Ovary (tissue), 9 donors: Measurements from ENCODE around the gene PLEKHA7. TPM values are rescaled to one million over a fixed set of nuclear protein-coding genes. Genes with fewer than 3 reads are reported as not detected.
A peak's percentile ranks its signal among the peaks of the same experiment; 100 is the strongest.

ENCODE experiments used
- DNase-seq, 5 donors: peaks; one replicate each; pipeline ENCODE4 v3.0.0-alpha.2; 2019 to 2020
- H3K27ac ChIP-seq, 2 donors: fragments of 200-600 bp; one replicate each; pipeline versions ENCODE4 v1.5.1 to v1.8.0; 2019 to 2022
- H3K27me3 ChIP-seq: fragments of 200-600 bp; one replicate; pipeline ENCODE4 v1.8.0; 2022
- H3K36me3 ChIP-seq: fragments of 200-600 bp; sonication (generic); one replicate; pipeline ENCODE4 v1.5.1; 2019
- H3K4me1 ChIP-seq: one replicate; pipeline ENCODE4 v1.8.1; 2013; ENCODE audit warnings: mild to moderate bottlenecking, moderate library complexity; ENCODE audit not compliant: insufficient read depth
- H3K4me3 ChIP-seq: fragments of 200-600 bp; sonication (generic); one replicate; pipeline ENCODE4 v1.5.1; 2017
- H3K9me3 ChIP-seq, 2 donors: fragments of 200-600 bp in 1 of 2; sonication (generic) in 1 of 2; one replicate each; pipeline versions ENCODE4 v1.5.1 to v1.8.1; 2013 to 2019; ENCODE audit warnings: mild to moderate bottlenecking in 1 of 2, moderate library complexity in 1 of 2
- EP300 ChIP-seq: sonication (generic); formaldehyde crosslinking; IDR thresholded peaks from one replicate; pipeline ENCODE4 v1.6.1; 2017; ENCODE audit warnings: antibody characterized with exemption
- POLR2A ChIP-seq: fragments of 450-650 bp; IDR thresholded peaks from one replicate; pipeline ENCODE4 v1.6.1; 2017; ENCODE audit warnings: antibody characterized with exemption, mild to moderate bottlenecking, moderate library complexity
- WGBS, 3 donors: extraction: QIAGEN DNeasy Blood & Tissue Kit in 1 of 3; methylation state at CpG; one replicate each; pipeline versions ENCODE4 v1.1.5 to v1.1.7; 2013 to 2017; 5-methylcytosine and 5-hydroxymethylcytosine counted together
- intact Hi-C, 4 donors: fragments of 100-400 bp; cut with DNase I; formaldehyde crosslinking; loops; one replicate each; pipeline versions ENCODE4 v1.11.0 to v1.15.1; 2022 to 2023
- polyA plus RNA-seq, 2 donors: library from polyadenylated mRNA; stranded (reverse); fragments of 200-250 nt in 1 of 2; fragments of 350-450 nt in 1 of 2; fragmentation: Illumina TruSeq in 1 of 2; extraction: RNeasy Lipid Tissue Mini Kit (QIAGEN cat#74804) in 1 of 2; gene quantifications; one replicate each; pipeline ENCODE4 v1.2.3, GENCODE V29; 2013 to 2014
- total RNA-seq, 7 donors: library from RNA; depleted of rRNA in 2 of 7; stranded (reverse); fragments of >200 nt in 2 of 7; fragmentation: NEBNext Ultra II Directional in 3 of 7; extraction: Animal tissue kit (Norgen Biotek cat#: 25700) in 3 of 7; gene quantifications; one replicate each; pipeline versions ENCODE4 v1.1.0 to v1.2.4, GENCODE V29; 2016 to 2023
- TF ChIP-seq, protein P1 (sequence below), 3 donors: fragments of 450-650 bp in 2 of 3; fragments of 200-600 bp in 1 of 3; IDR thresholded peaks; one replicate each; pipeline versions ENCODE4 v1.5.1 to v1.8.0; 2016 to 2022; ENCODE audit warnings: antibody characterized with exemption in 3 of 3, mild to moderate bottlenecking in 1 of 3
- donor health status: DM: no; HTN: no; CAD: no; lungs with moderate emphysema.
- donor health status: DM: no; HTN: no; CAD: no.
- donor health status: Bipolar disorder and iron deficiency.
- donor health status: DM: yes; HTN: yes; CAD: no.
- donor health status: DM: no; HTN: no; CAD: no.
- donor health status: DM: yes; HTN: yes; CAD: no.

Gene PLEKHA7
- total and polyA plus RNA-seq, 9 donors: 9.6 to 29.5 (median 15.9) TPM

GRCh38 chr11:17013548-17014320, 480 bp downstream of the PLEKHA7 start:
- H3K27ac ChIP-seq: peak overlapping the region in 1 of 2 donors; percentile 20
- H3K9me3 ChIP-seq: no peaks in the 10 kb centered on the region
- H3K4me1 ChIP-seq: peaks cover 2% of the 10 kb centered on the region
- intact Hi-C loops: loop anchor here in 1 of 4 donors (10.0 kb wide), 1 partner anchor 51 kb away; no protein-coding TSS in a partner anchor
- TF ChIP-seq EP300 (no peak), POLR2A (no peak)
- TF ChIP-seq, protein P1, sequence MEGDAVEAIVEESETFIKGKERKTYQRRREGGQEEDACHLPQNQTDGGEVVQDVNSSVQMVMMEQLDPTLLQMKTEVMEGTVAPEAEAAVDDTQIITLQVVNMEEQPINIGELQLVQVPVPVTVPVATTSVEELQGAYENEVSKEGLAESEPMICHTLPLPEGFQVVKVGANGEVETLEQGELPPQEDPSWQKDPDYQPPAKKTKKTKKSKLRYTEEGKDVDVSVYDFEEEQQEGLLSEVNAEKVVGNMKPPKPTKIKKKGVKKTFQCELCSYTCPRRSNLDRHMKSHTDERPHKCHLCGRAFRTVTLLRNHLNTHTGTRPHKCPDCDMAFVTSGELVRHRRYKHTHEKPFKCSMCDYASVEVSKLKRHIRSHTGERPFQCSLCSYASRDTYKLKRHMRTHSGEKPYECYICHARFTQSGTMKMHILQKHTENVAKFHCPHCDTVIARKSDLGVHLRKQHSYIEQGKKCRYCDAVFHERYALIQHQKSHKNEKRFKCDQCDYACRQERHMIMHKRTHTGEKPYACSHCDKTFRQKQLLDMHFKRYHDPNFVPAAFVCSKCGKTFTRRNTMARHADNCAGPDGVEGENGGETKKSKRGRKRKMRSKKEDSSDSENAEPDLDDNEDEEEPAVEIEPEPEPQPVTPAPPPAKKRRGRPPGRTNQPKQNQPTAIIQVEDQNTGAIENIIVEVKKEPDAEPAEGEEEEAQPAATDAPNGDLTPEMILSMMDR (IDR thresholded peaks at IDR 0.05): no peak
- H3K4me3 ChIP-seq: peak overlapping the region; percentile 56
- no peaks in the 10 kb centered on the region for H3K27me3 ChIP-seq
- DNase-seq: peak in 4 of 5 donors; percentile 15 to 47 (median 33)
- no peaks in the 10 kb centered on the region for H3K36me3 ChIP-seq
- WGBS, 3 donors: 0 to 1% (median 0%) methylated on average over 21 to 85 of the region's 85 CpGs

- DNase-seq: peak; percentile 42 to 63 (median 58)
- Histone ChIP-seq H3K27ac (no peak overlapping the region), H3K9me3 (no peaks in the 10 kb centered on the region), H3K4me3 (peak overlapping the region; percentile 56), H3K27me3 (no peaks in the 10 kb centered on the region), H3K4me1 (peaks cover 2% of the 10 kb centered on the region), H3K36me3 (no peaks in the 10 kb centered on the region)
- intact Hi-C loops: loop anchor here in 1 of 4 donors (10.0 kb wide), 1 partner anchor 52 kb away; no protein-coding TSS in a partner anchor
- TF ChIP-seq, protein P1 (IDR thresholded peaks at IDR 0.05): no peak
- TF ChIP-seq EP300 (no peak), POLR2A (no peak)
- 13 to 20% (median 16%) methylated on average over 38 of the region's 38 CpGs for WGBS, 3 donors
Observed at GRCh38 chr11:17012712-17013547, 1.3 kb downstream of the PLEKHA7 start.

GRCh38 chr11:17012179-17012578, 2.0 kb downstream of the PLEKHA7 start:
- TF ChIP-seq EP300 (no peak), POLR2A (no peak)
- TF ChIP-seq, protein P1 (IDR thresholded peaks at IDR 0.05): no peak
- intact Hi-C loops: loop anchor here in 1 of 4 donors (10.0 kb wide), 1 partner anchor 53 kb away; no protein-coding TSS in a partner anchor
- Histone ChIP-seq H3K36me3 (no peaks in the 10 kb centered on the region), H3K9me3 (no peaks in the 10 kb centered on the region), H3K4me1 (peaks cover 2% of the 10 kb centered on the region), H3K27ac (no peak overlapping the region), H3K27me3 (no peaks in the 10 kb centered on the region), H3K4me3 (no peak overlapping the region)
- 91 to 93% (median 93%) methylated on average over 6 of the region's 6 CpGs for WGBS, 3 donors
- no peak for DNase-seq

GRCh38 chr11:17010851-17011420, 3.3 kb downstream of the PLEKHA7 start:
- Histone ChIP-seq H3K4me3 (no peak overlapping the region), H3K36me3 (no peaks in the 10 kb centered on the region), H3K4me1 (peaks cover 2% of the 10 kb centered on the region), H3K9me3 (no peaks in the 10 kb centered on the region), H3K27ac (no peak overlapping the region), H3K27me3 (no peaks in the 10 kb centered on the region)
- WGBS, 3 donors: 77 to 80% (median 78%) methylated on average over 8 of the region's 8 CpGs
- DNase-seq: no peak
- intact Hi-C loops: loop anchor here in 1 of 4 donors (10.0 kb wide), 1 partner anchor 54 kb away; no protein-coding TSS in a partner anchor
- TF ChIP-seq EP300 (no peak), POLR2A (no peak)
- TF ChIP-seq, protein P1 (IDR thresholded peaks at IDR 0.05): no peak
